HepG2 (cell line): Measurements from ENCODE around the gene TSPAN32.

ENCODE experiments used
- ESRRA ChIP-seq: sonication (generic); formaldehyde crosslinking; IDR thresholded peaks from 2 replicates; pipeline ENCODE4 v1.5.1; 2020; ENCODE audit warnings: mild to moderate bottlenecking, low read depth, missing genetic modification reagents
- FOSL1 ChIP-seq: sonication (generic); formaldehyde crosslinking; IDR thresholded peaks from 2 replicates; pipeline ENCODE4 v1.9.0; 2021; ENCODE audit warnings: missing genetic modification reagents, borderline replicate concordance
- FOXM1 ChIP-seq: sonication (generic); formaldehyde crosslinking; IDR thresholded peaks from 2 replicates; pipeline ENCODE4 v1.5.0; 2020; ENCODE audit warnings: missing genetic modification reagents
- PHF21A ChIP-seq: sonication (generic); formaldehyde crosslinking; IDR thresholded peaks from 2 replicates; pipeline ENCODE4 v1.5.0; 2020; ENCODE audit warnings: mild to moderate bottlenecking, missing genetic modification reagents
- TOE1 ChIP-seq: sonication (generic); formaldehyde crosslinking; IDR thresholded peaks from 2 replicates; pipeline ENCODE4 v1.4.0; 2020; ENCODE audit warnings: mild to moderate bottlenecking, missing genetic modification reagents
- ZBTB21 ChIP-seq: sonication (generic); formaldehyde crosslinking; IDR thresholded peaks from 2 replicates; pipeline ENCODE4 v1.4.0; 2020; ENCODE audit warnings: missing genetic modification reagents
- TF ChIP-seq, protein P1 (sequence below): sonication (generic); formaldehyde crosslinking; IDR thresholded peaks from 2 replicates; pipeline ENCODE4 v1.5.0; 2020; ENCODE audit warnings: mild to moderate bottlenecking, missing genetic modification reagents, moderate library complexity

DNA sequence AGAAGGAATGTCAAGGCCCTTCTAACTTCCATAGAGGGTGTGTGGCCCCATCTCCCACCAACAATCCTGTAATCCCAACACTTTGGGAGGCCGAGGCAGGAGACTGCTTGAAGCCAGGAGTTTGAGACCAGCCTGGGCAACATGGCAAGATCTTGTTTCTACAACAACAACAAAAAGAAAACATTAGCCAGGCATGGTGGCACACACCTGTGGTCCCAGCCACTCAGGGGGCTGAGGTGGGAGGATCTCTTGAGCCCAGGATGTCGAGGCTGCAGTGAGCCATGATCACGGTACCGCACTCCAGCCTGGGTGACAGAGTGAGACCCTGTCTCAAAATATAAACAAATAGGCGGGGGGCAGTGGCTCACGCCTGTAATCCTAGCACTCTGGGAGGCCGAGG lies 16.9 kb downstream of the TSPAN32 start:
- no peak for TF ChIP-seq FOXM1 (CRISPR knock-in tag)
- no peak for TF ChIP-seq PHF21A
- no peak for TF ChIP-seq FOSL1 (CRISPR knock-in tag)
- no peak for TF ChIP-seq TOE1 (CRISPR knock-in tag)
- no peak for TF ChIP-seq ZBTB21 (CRISPR knock-in tag)
- TF ChIP-seq, protein P1, sequence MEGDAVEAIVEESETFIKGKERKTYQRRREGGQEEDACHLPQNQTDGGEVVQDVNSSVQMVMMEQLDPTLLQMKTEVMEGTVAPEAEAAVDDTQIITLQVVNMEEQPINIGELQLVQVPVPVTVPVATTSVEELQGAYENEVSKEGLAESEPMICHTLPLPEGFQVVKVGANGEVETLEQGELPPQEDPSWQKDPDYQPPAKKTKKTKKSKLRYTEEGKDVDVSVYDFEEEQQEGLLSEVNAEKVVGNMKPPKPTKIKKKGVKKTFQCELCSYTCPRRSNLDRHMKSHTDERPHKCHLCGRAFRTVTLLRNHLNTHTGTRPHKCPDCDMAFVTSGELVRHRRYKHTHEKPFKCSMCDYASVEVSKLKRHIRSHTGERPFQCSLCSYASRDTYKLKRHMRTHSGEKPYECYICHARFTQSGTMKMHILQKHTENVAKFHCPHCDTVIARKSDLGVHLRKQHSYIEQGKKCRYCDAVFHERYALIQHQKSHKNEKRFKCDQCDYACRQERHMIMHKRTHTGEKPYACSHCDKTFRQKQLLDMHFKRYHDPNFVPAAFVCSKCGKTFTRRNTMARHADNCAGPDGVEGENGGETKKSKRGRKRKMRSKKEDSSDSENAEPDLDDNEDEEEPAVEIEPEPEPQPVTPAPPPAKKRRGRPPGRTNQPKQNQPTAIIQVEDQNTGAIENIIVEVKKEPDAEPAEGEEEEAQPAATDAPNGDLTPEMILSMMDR (CRISPR knock-in tag): no peak
- no peak for TF ChIP-seq ESRRA (CRISPR knock-in tag)
